Measurements from ENCODE around the gene ITGAD. TPM values are rescaled to one million over a fixed set of nuclear protein-coding genes. Genes with fewer than 3 reads are reported as not detected.
A peak's percentile ranks its signal among the peaks of the same experiment; 100 is the strongest.

ITGAD gene
- total and polyA plus RNA-seq, 2 of the 4 experiments (the other 2 are of a cell fraction): not detected

- no peaks in the 10 kb centered on the region for H3K9me3 ChIP-seq (ENCODE audit: control insufficient read depth, insufficient read depth, low read length)
- H2AK5ac ChIP-seq (ENCODE audit: low read depth, low read length): no peak overlapping the region
- ATAC-seq (ENCODE audit: low read depth) (no peak), DNase-seq (no peak)
- ChIA-PET POLR2A (ENCODE audit: unreplicated experiment) (no interaction called here), CTCF (interaction anchor here (1.0 to 1.3 kb wide), 2 partner anchors 8 to 257 kb away, joined by 3 read pairs; a partner anchor contains a TSS)
- H3K18ac ChIP-seq (ENCODE audit: low read depth, low read length): no peak overlapping the region
- H2AFZ ChIP-seq (replicated peaks; ENCODE audit: low read length, poor library complexity): no peak overlapping the region
- peaks cover 30% of the 10 kb centered on the region for H3K9me1 ChIP-seq (ENCODE audit: insufficient read depth, low read length)
- no peak overlapping the region for H3K27ac ChIP-seq (ENCODE audit: insufficient read depth, low read length)
- in situ Hi-C loops (cut with MboI; ENCODE audit: low sequenced_read_pairs): loop anchor here (25.0 kb wide), 1 partner anchor 407 kb away; the partner anchor contains the start of gene ZNF267
- H3K36me3 ChIP-seq (ENCODE audit: control insufficient read depth, insufficient read depth, low read length): no peaks in the 10 kb centered on the region; the same call in 1 of the 2 replicates
- H3K4ac ChIP-seq (ENCODE audit: low read depth, low read length): peak overlapping the region; percentile 29; the same call in 1 of the 2 replicates
- H4K20me1 ChIP-seq (ENCODE audit: insufficient read depth, low read length): peaks cover 40% of the 10 kb centered on the region
- no peak overlapping the region for H2BK5ac ChIP-seq (ENCODE audit: low read depth, low read length, poor library complexity, severe bottlenecking)
- H2AK9ac ChIP-seq (replicated peaks; ENCODE audit: low read depth, low read length, poor library complexity): peak overlapping the region; percentile 20
- 93% methylated on average over 5 of the region's 17 CpGs; no CpG with 5 or more reads in 1 of the 2 experiments for WGBS, 2 experiments (ENCODE audit: extremely low coverage in 2 of 2, insufficient read length in 1 of 2)
- dilution Hi-C loops (cut with HindIII; ENCODE audit: low sequenced_read_pairs, unreplicated experiment): no loop called here
- no peak overlapping the region for H3K56ac ChIP-seq (ENCODE audit: extremely low read depth, insufficient read depth, low read length)
- intact Hi-C loops (cut with micrococcal nuclease): no loop called here
- TF ChIP-seq, protein P1, sequence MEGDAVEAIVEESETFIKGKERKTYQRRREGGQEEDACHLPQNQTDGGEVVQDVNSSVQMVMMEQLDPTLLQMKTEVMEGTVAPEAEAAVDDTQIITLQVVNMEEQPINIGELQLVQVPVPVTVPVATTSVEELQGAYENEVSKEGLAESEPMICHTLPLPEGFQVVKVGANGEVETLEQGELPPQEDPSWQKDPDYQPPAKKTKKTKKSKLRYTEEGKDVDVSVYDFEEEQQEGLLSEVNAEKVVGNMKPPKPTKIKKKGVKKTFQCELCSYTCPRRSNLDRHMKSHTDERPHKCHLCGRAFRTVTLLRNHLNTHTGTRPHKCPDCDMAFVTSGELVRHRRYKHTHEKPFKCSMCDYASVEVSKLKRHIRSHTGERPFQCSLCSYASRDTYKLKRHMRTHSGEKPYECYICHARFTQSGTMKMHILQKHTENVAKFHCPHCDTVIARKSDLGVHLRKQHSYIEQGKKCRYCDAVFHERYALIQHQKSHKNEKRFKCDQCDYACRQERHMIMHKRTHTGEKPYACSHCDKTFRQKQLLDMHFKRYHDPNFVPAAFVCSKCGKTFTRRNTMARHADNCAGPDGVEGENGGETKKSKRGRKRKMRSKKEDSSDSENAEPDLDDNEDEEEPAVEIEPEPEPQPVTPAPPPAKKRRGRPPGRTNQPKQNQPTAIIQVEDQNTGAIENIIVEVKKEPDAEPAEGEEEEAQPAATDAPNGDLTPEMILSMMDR (conservative IDR thresholded peaks at IDR 0.05; ENCODE audit: low read depth, low read length): no peak
- TF ChIP-seq, protein P2, sequence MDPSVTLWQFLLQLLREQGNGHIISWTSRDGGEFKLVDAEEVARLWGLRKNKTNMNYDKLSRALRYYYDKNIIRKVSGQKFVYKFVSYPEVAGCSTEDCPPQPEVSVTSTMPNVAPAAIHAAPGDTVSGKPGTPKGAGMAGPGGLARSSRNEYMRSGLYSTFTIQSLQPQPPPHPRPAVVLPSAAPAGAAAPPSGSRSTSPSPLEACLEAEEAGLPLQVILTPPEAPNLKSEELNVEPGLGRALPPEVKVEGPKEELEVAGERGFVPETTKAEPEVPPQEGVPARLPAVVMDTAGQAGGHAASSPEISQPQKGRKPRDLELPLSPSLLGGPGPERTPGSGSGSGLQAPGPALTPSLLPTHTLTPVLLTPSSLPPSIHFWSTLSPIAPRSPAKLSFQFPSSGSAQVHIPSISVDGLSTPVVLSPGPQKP (IDR thresholded peaks at IDR 0.05; ENCODE audit: borderline replicate concordance, low read depth, low read length): no peak
- TF ChIP-seq BHLHE40 (IDR thresholded peaks at IDR 0.05; ENCODE audit: low read depth, low read length) (no peak), RFX5 (IDR thresholded peaks at IDR 0.05; ENCODE audit: low read depth, low read length) (no peak), SMC3 (IDR thresholded peaks at IDR 0.05; ENCODE audit: low read depth, low read length) (no peak), POLR2A (IDR thresholded peaks at IDR 0.05; ENCODE audit: low read depth, low read length) (no peak)
- TF ChIP-seq, protein P3, sequence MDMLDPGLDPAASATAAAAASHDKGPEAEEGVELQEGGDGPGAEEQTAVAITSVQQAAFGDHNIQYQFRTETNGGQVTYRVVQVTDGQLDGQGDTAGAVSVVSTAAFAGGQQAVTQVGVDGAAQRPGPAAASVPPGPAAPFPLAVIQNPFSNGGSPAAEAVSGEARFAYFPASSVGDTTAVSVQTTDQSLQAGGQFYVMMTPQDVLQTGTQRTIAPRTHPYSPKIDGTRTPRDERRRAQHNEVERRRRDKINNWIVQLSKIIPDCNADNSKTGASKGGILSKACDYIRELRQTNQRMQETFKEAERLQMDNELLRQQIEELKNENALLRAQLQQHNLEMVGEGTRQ (IDR thresholded peaks at IDR 0.05; ENCODE audit: low read depth, low read length): no peak
- H3K27me3 ChIP-seq (ENCODE audit: control insufficient read depth, insufficient read depth, low read length): no peaks in the 10 kb centered on the region
- H2BK20ac ChIP-seq (ENCODE audit: low read depth, low read length): no peak overlapping the region
- H4K8ac ChIP-seq (ENCODE audit: low read depth in 2 of 2, low read length in 2 of 2): no peak overlapping the region
- no peak overlapping the region for H4K91ac ChIP-seq (ENCODE audit: insufficient read depth, low read depth, low read length)
- H3K4me3 ChIP-seq (ENCODE audit: insufficient read depth, low read depth, low read length): no peak overlapping the region
- H3K4me2 ChIP-seq (ENCODE audit: low read depth, low read length): no peak overlapping the region
- peaks cover 25% of the 10 kb centered on the region for H3K4me1 ChIP-seq (ENCODE audit: control insufficient read depth, insufficient read depth, low read length)
- no peak overlapping the region for H2BK120ac ChIP-seq (ENCODE audit: low read depth, low read length)
- no peak overlapping the region for H4K5ac ChIP-seq (ENCODE audit: low read depth, low read length)
- BruUV-seq (replicated peaks): no TSS peak
- no peak overlapping the region for H2BK15ac ChIP-seq (ENCODE audit: low read depth, low read length)
- peaks cover 16 to 76% of the 10 kb centered on the region in 2 experiments for H3K79me1 ChIP-seq (ENCODE audit: low read depth in 1 of 2, low read length in 2 of 2)
- H3K9ac ChIP-seq (ENCODE audit: low read depth, low read length): no peak overlapping the region
- H3K23ac ChIP-seq (ENCODE audit: low read depth, low read length): no peak overlapping the region
- no peak overlapping the region for H3K14ac ChIP-seq (replicated peaks; ENCODE audit: low read depth, low read length)
Measured at GRCh38 chr16:31455601-31456314, 62.6 kb downstream of the ITGAD start.
